ENCODE measurements around the gene UNC79. TPM values are rescaled to one million over a fixed set of nuclear protein-coding genes. Genes with fewer than 3 reads are reported as not detected.

The UNC79 gene
- total and polyA plus RNA-seq, 7 donors = 0.03 to 0.88 (median 0.44) TPM

GRCh38 chr14:93645200-93645599 lies 214.5 kb downstream of the UNC79 start:
- WGBS, 3 donors = 46 to 56% (median 51%) methylated on average over 3 of the region's 3 CpGs
- no peaks in the 10 kb centered on the region for H3K4me1 ChIP-seq
- ATAC-seq = no peak
- no peaks in the 10 kb centered on the region for H3K9me3 ChIP-seq
- no peak overlapping the region for H3K27ac ChIP-seq
- no peak overlapping the region for H3K4me3 ChIP-seq
- intact Hi-C loops (cut with DNase I) = no loop called here
- no peaks in the 10 kb centered on the region for H3K36me3 ChIP-seq (ENCODE audit: insufficient read depth in 1 of 2, low read depth in 1 of 2)
- no peak for TF ChIP-seq CTCF (IDR thresholded peaks at IDR 0.05)
- no peaks in the 10 kb centered on the region for H3K27me3 ChIP-seq (ENCODE audit: insufficient read depth in 3 of 3, low read length in 2 of 3)
- DNase-seq = no peak

GRCh38 chr14:93648440-93649168 lies 217.9 kb downstream of the UNC79 start:
- H3K4me1 ChIP-seq = no peaks in the 10 kb centered on the region
- H3K9me3 ChIP-seq = peaks cover 4% of the 10 kb centered on the region
- no peak for DNase-seq
- no peak overlapping the region for H3K4me3 ChIP-seq
- TF ChIP-seq CTCF (IDR thresholded peaks at IDR 0.05) = no peak
- WGBS, 3 donors = 61% methylated on average over 5 of the region's 5 CpGs
- intact Hi-C loops (cut with DNase I) = no loop called here
- H3K27ac ChIP-seq = no peak overlapping the region
- H3K27me3 ChIP-seq (ENCODE audit: insufficient read depth in 3 of 3, low read length in 2 of 3) = no peaks in the 10 kb centered on the region
- H3K36me3 ChIP-seq (ENCODE audit: insufficient read depth in 1 of 2, low read depth in 1 of 2) = no peaks in the 10 kb centered on the region
- no peak for ATAC-seq

GRCh38 chr14:93654599-93654998 lies 223.9 kb downstream of the UNC79 start:
- no peaks in the 10 kb centered on the region for H3K36me3 ChIP-seq (ENCODE audit: insufficient read depth in 1 of 2, low read depth in 1 of 2)
- no peak for TF ChIP-seq CTCF (IDR thresholded peaks at IDR 0.05)
- H3K27ac ChIP-seq = no peak overlapping the region
- intact Hi-C loops (cut with DNase I) = loop anchor here (2.0 to 10.0 kb wide), 4 partner anchors 130 to 370 kb away; partner anchors contain the start of genes PRIMA1 (in 2 of the 2) and OTUB2 (in 1 of the 2)
- no peak overlapping the region for H3K4me3 ChIP-seq
- 83 to 87% (median 86%) methylated on average over 5 of the region's 5 CpGs for WGBS, 3 donors
- peaks cover 4% of the 10 kb centered on the region for H3K9me3 ChIP-seq
- H3K4me1 ChIP-seq = no peaks in the 10 kb centered on the region
- no peak for DNase-seq
- ATAC-seq = no peak
- no peaks in the 10 kb centered on the region for H3K27me3 ChIP-seq (ENCODE audit: insufficient read depth in 3 of 3, low read length in 2 of 3)

- Histone ChIP-seq H3K9me3 (peaks cover 4% of the 10 kb centered on the region), H3K4me1 (no peaks in the 10 kb centered on the region), H3K27me3 (ENCODE audit: insufficient read depth in 3 of 3, low read length in 2 of 3) (no peaks in the 10 kb centered on the region), H3K36me3 (ENCODE audit: insufficient read depth in 1 of 2, low read depth in 1 of 2) (no peaks in the 10 kb centered on the region), H3K4me3 (no peak overlapping the region), H3K27ac (no peak overlapping the region)
- intact Hi-C loops (cut with DNase I) = loop anchor here (2.0 to 10.0 kb wide), 4 partner anchors 130 to 370 kb away; partner anchors contain the start of genes PRIMA1 (in 2 of the 2) and OTUB2 (in 1 of the 2)
- peak; percentile 65 for TF ChIP-seq CTCF (IDR thresholded peaks at IDR 0.05)
- WGBS, 3 donors = 41 to 44% (median 44%) methylated on average over 10 of the region's 10 CpGs
- no peak for DNase-seq
- ATAC-seq = peak in 2 of 4 donors; percentile 41 to 61
These were observed 224.5 kb downstream of the UNC79 start for GRCh38 chr14:93655078-93655750.
